ENCODE results near the gene BACH2. TPM values are rescaled to one million over a fixed set of nuclear protein-coding genes. Genes with fewer than 3 reads are reported as not detected.

The BACH2 gene
- total and polyA plus RNA-seq, 2 donors (not counting 1 experiment from before 2014, with no cell fraction given): 2.2 to 2.6 TPM

DNA sequence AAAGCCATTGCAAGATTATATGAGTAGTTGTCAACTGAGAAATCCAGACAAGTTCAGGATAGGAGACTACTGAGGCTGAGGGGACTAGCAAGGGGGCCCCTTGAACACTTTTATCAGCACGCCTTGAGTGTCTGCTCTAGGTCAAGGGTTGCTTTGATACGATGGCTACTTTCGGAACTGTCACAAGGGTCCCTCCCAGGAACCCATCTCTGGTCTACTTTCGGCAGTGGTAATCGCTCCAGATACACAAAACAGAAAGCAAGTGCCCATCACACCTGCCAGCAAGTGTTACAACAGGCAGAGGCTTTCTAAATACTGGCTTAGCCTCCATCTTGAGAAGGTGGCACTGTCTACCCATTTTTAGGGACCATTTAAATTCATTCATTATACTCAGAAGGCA lies 341.3 kb downstream of the BACH2 start:
- H3K27me3 ChIP-seq (ENCODE audit: control insufficient read depth, insufficient read depth, low read length): no peaks in the 10 kb centered on the region

GRCh38 chr6:89954721-89955148 lies 341.9 kb downstream of the BACH2 start:
- Histone ChIP-seq H3K27ac (ENCODE audit: insufficient read depth, low read length) (no peak overlapping the region), H2AFZ (ENCODE audit: low read length) (no peak overlapping the region), H3K79me2 (ENCODE audit: control insufficient read depth, insufficient read depth, low read length) (no peaks in the 10 kb centered on the region), H3K9me3 (ENCODE audit: control insufficient read depth, insufficient read depth, low read depth, low read length) (no peaks in the 10 kb centered on the region), H3K4me3 (replicated peaks in 1 of 4; ENCODE audit: control extremely low read depth in 1 of 4, insufficient read depth in 1 of 4, low read depth in 3 of 4, low read length in 4 of 4) (no peak overlapping the region), H3K4me2 (ENCODE audit: extremely low read depth, insufficient read depth, low read length) (no peak overlapping the region), H3K27me3 (ENCODE audit: control insufficient read depth, insufficient read depth, low read length) (no peaks in the 10 kb centered on the region), H3K4me1 (ENCODE audit: control insufficient read depth, extremely low read depth, insufficient read depth, low read length) (no peaks in the 10 kb centered on the region), H3K9ac (ENCODE audit: insufficient read depth, low read length) (no peak overlapping the region), H3K36me3 (ENCODE audit: control insufficient read depth, insufficient read depth, low read length) (no peaks in the 10 kb centered on the region), H4K20me1 (ENCODE audit: control insufficient read depth, extremely low read depth, insufficient read depth, low read length) (no peaks in the 10 kb centered on the region)
- no peak for DNase-seq (ENCODE audit: low read depth in 2 of 2)
- TF ChIP-seq, protein P1, sequence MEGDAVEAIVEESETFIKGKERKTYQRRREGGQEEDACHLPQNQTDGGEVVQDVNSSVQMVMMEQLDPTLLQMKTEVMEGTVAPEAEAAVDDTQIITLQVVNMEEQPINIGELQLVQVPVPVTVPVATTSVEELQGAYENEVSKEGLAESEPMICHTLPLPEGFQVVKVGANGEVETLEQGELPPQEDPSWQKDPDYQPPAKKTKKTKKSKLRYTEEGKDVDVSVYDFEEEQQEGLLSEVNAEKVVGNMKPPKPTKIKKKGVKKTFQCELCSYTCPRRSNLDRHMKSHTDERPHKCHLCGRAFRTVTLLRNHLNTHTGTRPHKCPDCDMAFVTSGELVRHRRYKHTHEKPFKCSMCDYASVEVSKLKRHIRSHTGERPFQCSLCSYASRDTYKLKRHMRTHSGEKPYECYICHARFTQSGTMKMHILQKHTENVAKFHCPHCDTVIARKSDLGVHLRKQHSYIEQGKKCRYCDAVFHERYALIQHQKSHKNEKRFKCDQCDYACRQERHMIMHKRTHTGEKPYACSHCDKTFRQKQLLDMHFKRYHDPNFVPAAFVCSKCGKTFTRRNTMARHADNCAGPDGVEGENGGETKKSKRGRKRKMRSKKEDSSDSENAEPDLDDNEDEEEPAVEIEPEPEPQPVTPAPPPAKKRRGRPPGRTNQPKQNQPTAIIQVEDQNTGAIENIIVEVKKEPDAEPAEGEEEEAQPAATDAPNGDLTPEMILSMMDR (conservative IDR thresholded peaks at IDR 0.05 in 1 of 2, IDR thresholded peaks at IDR 0.05 in 1 of 2; ENCODE audit: low read depth in 1 of 2, low read length in 2 of 2): no peak
- no peak for TF ChIP-seq EZH2 (IDR thresholded peaks at IDR 0.05; ENCODE audit: low read length, missing control alignments)

More for the DNA sequence above, 341.3 kb downstream of the BACH2 start:
- no peaks in the 10 kb centered on the region for H3K4me1 ChIP-seq (ENCODE audit: control insufficient read depth, extremely low read depth, insufficient read depth, low read length)
- H4K20me1 ChIP-seq (ENCODE audit: control insufficient read depth, extremely low read depth, insufficient read depth, low read length): no peaks in the 10 kb centered on the region
- TF ChIP-seq, protein P1 (conservative IDR thresholded peaks at IDR 0.05 in 1 of 2, IDR thresholded peaks at IDR 0.05 in 1 of 2; ENCODE audit: low read depth in 1 of 2, low read length in 2 of 2): no peak
- TF ChIP-seq EZH2 (IDR thresholded peaks at IDR 0.05; ENCODE audit: low read length, missing control alignments): no peak
- no peaks in the 10 kb centered on the region for H3K9me3 ChIP-seq (ENCODE audit: control insufficient read depth, insufficient read depth, low read depth, low read length)
- H3K79me2 ChIP-seq (ENCODE audit: control insufficient read depth, insufficient read depth, low read length): no peaks in the 10 kb centered on the region
- H3K9ac ChIP-seq (ENCODE audit: insufficient read depth, low read length): no peak overlapping the region
- H3K4me3 ChIP-seq (replicated peaks in 1 of 4; ENCODE audit: control extremely low read depth in 1 of 4, insufficient read depth in 1 of 4, low read depth in 3 of 4, low read length in 4 of 4): no peak overlapping the region
- no peak overlapping the region for H2AFZ ChIP-seq (ENCODE audit: low read length)
- no peak overlapping the region for H3K27ac ChIP-seq (ENCODE audit: insufficient read depth, low read length)
- H3K4me2 ChIP-seq (ENCODE audit: extremely low read depth, insufficient read depth, low read length): no peak overlapping the region
- H3K36me3 ChIP-seq (ENCODE audit: control insufficient read depth, insufficient read depth, low read length): no peaks in the 10 kb centered on the region
- DNase-seq (ENCODE audit: low read depth in 2 of 2): no peak

DNA sequence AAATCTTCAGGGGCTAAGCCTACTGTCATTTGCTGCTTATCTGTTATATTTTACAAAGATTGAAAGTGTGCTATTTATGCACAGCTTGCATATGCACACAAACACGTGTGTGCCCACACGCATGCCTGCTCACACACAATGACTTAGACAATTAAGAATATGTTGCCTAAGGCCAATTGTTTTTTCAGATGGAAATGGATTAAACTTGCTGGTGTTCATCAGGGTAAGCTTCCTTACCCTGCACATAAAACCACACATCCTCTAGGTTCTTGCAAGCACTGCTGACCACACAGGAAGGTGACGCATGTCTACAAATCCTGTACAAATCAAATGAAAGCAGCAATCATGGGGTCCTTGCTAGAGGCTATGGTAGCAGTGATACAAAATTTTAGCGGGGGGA lies 344.0 kb downstream of the BACH2 start:
- DNase-seq (ENCODE audit: low read depth in 2 of 2): peak; percentile 45 to 92
- Histone ChIP-seq H3K79me2 (ENCODE audit: control insufficient read depth, insufficient read depth, low read length) (no peaks in the 10 kb centered on the region), H3K4me2 (ENCODE audit: extremely low read depth, insufficient read depth, low read length) (no peak overlapping the region), H2AFZ (ENCODE audit: low read length) (no peak overlapping the region), H4K20me1 (ENCODE audit: control insufficient read depth, extremely low read depth, insufficient read depth, low read length) (no peaks in the 10 kb centered on the region), H3K36me3 (ENCODE audit: control insufficient read depth, insufficient read depth, low read length) (no peaks in the 10 kb centered on the region), H3K27ac (ENCODE audit: insufficient read depth, low read length) (no peak overlapping the region), H3K4me3 (replicated peaks in 1 of 4; ENCODE audit: control extremely low read depth in 1 of 4, insufficient read depth in 1 of 4, low read depth in 3 of 4, low read length in 4 of 4) (no peak overlapping the region), H3K4me1 (ENCODE audit: control insufficient read depth, extremely low read depth, insufficient read depth, low read length) (no peaks in the 10 kb centered on the region), H3K9ac (ENCODE audit: insufficient read depth, low read length) (no peak overlapping the region), H3K27me3 (ENCODE audit: control insufficient read depth, insufficient read depth, low read length) (no peaks in the 10 kb centered on the region), H3K9me3 (ENCODE audit: control insufficient read depth, insufficient read depth, low read depth, low read length) (no peaks in the 10 kb centered on the region)
- TF ChIP-seq, protein P1 (conservative IDR thresholded peaks at IDR 0.05 in 1 of 2, IDR thresholded peaks at IDR 0.05 in 1 of 2; ENCODE audit: low read depth in 1 of 2, low read length in 2 of 2): no peak
- TF ChIP-seq EZH2 (IDR thresholded peaks at IDR 0.05; ENCODE audit: low read length, missing control alignments): no peak

Measured in fibroblast of lung (primary cell).